HS-27A (cell line): ENCODE results near the gene ADGRD1.
"Not testable (repeated sequence)": the region's sequence is repeated elsewhere in the genome, so short reads cannot be mapped to it uniquely, and the experiment has no call there.

Experiments
- DNase-seq: peaks from one replicate; pipeline ENCODE4 v3.0.0-alpha.2; 2012; ENCODE audit warnings: low read depth, missing footprints

ADGRD1 gene

GRCh38 chr12:131055596-131056233, 102.0 kb downstream of the ADGRD1 start:
- DNase-seq: no peak

DNA sequence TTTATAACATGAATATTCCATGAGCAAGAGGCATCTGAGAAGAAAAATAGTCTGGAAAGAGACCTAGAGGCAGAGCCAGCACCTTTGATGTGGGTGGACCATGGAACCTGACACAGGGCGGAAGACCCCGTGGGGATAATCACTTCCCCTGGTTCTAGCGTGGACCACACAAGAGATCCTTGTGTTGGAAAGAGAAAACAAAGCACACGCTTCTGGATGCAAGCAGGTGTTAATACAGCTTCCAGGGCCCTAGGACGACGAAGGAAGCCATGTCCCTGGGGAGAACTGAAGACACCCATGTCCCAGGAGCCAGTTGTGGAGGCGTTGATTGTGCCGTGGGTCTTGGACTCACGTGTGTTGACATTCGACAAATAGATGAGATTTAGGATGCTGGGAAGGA, 102.9 kb downstream of the ADGRD1 start:
- no peak for DNase-seq

DNA sequence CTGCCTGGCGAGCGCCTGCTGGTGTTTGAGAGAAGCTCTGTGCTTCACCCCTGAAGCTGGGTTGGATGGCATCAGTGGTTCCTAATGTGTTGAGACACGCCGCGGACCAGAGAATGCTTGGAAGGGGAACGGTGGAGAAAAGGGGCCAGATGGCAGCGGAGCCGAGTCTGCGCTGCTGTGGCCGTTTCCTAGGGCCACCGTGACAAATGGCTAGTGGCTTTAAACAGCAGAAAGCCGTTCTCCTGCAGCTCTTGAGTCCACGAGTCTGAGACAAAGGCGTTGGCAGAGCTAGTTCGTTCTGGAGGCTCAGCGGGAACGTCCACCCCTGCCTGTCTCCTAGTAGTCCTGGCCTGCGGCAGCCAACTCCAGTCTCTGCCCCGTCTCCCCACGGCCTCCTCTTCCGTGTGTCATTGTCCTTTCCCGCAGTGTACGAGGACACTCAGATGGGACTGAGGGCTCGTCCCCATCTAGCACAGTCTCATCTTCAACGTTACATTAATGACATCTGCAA, 103.6 kb downstream of the ADGRD1 start:
- no peak for DNase-seq

- no peak for DNase-seq
Measured at GRCh38 chr12:131057722-131058515, 104.2 kb downstream of the ADGRD1 start.

DNA sequence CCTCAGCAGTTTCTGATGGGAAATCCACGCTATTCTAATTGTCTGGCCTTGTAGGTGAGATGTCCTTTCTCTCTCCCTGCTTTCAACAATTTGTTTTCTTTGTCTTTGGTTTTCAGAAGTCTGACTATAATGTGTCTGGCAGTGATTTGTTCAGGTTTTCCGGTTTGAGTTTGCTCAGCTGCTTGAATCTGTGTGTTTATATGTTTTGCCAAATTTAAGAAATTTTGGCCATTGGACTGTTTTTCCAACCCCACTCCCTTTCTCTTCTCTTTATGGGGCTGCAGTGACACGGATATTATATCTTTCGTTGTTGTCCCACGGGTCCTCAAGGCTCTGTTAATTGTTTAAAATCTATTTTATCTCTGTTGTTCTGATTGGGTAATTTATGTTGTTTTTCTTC, 105.0 kb downstream of the ADGRD1 start:
- no peak for DNase-seq

GRCh38 chr12:131060011-131060703, 106.5 kb downstream of the ADGRD1 start:
- DNase-seq: no peak

GRCh38 chr12:131061041-131061806, 107.5 kb downstream of the ADGRD1 start:
- DNase-seq: no peak

DNA sequence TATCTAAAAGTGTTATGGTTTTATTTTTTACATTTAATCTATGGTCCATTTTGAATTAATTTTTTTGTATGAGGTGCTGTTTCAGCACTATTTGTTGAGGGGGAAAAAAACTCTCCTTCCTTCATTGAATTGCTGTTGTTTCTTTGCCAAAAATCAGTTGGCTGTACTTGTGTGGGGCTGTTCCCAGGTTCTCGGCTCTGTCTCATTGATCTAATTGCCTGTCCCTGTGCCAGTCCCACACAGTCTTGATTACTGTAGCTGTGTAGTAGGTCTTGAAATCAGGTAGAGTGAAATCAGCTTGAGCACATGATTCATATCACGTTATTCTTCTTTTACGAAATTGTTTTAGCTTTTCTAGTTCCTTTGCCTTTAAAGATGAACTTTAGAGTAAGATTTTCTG, 109.7 kb downstream of the ADGRD1 start:
- DNase-seq: no peak

- DNase-seq: no peak
Measured at GRCh38 chr12:131063960-131064359, 110.3 kb downstream of the ADGRD1 start.

GRCh38 chr12:131065279-131065678, 111.6 kb downstream of the ADGRD1 start:
- DNase-seq: no peak

DNA sequence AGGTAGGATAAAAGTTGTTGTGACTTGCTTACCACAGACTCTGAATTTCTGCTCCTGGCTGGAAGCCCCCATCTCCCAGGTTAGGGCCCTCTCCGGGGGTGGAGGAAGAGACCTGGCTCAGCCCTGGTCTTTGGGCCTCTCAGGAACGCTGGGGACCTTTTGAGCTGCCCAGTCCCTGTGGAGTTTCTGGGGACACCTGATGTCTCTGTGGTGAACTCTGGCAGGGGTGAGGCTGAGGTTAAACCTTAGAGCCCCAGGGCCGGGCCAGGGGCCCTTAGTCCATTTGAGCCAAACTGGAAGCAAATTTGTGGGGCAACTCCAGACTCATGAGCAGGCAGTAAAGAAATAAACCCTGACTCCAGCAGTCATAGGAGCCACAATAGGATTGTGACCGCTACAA, 112.1 kb downstream of the ADGRD1 start:
- DNase-seq: no peak

GRCh38 chr12:131066207-131066885, 112.6 kb downstream of the ADGRD1 start:
- no peak for DNase-seq

GRCh38 chr12:131066886-131067490, 113.3 kb downstream of the ADGRD1 start:
- DNase-seq: no peak

- no peak for DNase-seq
Measured at GRCh38 chr12:131067981-131068851, 114.5 kb downstream of the ADGRD1 start.

- DNase-seq: not testable (repeated sequence)
Measured at GRCh38 chr12:131068926-131069720, 115.4 kb downstream of the ADGRD1 start.

DNA sequence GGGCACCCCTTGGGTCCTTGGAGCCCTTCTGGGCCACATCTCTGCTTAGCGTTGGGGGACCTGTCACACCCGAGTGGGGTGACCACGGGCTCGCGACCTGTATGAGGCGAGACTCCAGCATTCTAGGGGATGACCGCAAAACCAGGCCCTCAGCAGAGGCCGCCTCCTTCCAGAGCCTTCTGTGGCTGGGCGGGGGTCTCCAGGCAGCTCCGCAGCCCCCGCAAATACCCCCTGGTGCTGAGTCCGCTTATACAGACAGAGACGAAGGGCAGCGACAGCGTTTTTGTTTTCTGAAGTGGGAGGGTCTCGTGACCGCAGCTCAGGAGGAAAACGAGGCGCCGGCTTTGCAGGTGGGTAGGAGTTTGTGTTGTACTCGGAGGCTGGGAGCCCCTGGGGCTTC, 116.4 kb downstream of the ADGRD1 start:
- DNase-seq: not testable (repeated sequence)

DNA sequence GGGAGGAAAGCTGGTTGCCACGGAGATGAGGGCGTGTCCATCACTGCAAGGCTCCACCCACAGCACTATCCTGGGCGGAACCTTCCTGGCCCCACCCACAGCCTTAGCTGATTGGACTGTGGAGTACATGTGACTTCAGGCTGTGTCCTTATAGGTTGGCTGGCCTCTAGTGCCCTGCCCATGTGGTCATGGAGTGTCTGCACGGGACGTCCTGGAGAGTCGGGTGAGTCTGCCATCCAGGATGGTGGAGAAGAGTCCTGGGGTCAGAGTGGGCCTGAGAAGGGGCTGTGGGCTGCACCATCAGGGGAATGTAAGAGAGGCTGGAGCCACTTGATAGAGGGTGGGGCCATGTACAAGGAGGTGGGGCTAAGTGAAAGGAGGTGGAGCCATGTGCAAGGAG, 117.0 kb downstream of the ADGRD1 start:
- DNase-seq: not testable (repeated sequence)

DNA sequence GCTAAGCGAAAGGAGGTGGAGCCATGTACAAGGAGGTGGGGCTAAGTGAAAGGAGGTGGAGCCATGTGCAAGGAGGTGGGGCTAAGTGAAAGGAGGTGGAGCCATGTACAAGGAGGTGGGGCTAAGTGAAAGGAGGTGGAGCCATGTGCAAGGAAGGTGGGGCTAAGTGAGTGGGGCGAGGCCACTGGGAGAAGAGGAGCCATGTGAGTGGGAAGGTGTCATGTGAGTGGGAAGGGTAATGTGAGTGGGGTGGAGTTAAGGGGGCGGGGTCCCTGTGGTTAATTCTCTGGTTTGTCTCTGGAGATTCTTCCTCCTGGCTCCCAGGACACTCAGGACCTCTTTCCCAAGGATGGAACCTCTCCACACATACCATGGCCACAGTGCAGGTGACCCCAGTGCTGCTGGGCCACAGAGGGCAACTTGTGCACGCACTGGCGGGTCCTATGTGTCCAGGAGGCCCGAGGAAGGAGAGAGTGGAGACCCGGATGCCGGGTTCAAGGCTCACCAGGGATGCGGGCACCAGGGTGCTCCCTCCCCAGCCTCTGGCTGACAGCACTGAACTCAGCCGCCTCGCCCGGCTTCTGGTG, 117.6 kb downstream of the ADGRD1 start:
- DNase-seq: not testable (repeated sequence)

GRCh38 chr12:131071950-131072349, 118.2 kb downstream of the ADGRD1 start:
- DNase-seq: not testable (repeated sequence)
